ENCODE measurements around the gene DNAJB12.
A peak's percentile ranks its signal among the peaks of the same experiment; 100 is the strongest.

DNAJB12 gene

GRCh38 chr10:72295330-72295910 lies 59.3 kb downstream of the DNAJB12 start:
- Histone ChIP-seq H3K4me2 (ENCODE audit: low read length) (no peak overlapping the region), H2AFZ (no peak overlapping the region), H3K79me2 (no peaks in the 10 kb centered on the region), H3K36me3 (ENCODE audit: control insufficient read depth, insufficient read depth, low read length) (no peaks in the 10 kb centered on the region), H3K27me3 (ENCODE audit: control insufficient read depth, insufficient read depth, low read length) (no peaks in the 10 kb centered on the region), H3K27ac (no peak overlapping the region), H3K9me3 (ENCODE audit: control insufficient read depth, low read length) (no peaks in the 10 kb centered on the region), H3K9ac (no peak overlapping the region), H3K4me1 (peaks cover 7% of the 10 kb centered on the region), H3K4me3 (ENCODE audit: low read depth, low read length) (no peak overlapping the region)
- no peak for TF ChIP-seq CTCF (IDR thresholded peaks at IDR 0.05)

- H3K27ac ChIP-seq = no peak overlapping the region
- H3K79me2 ChIP-seq = no peaks in the 10 kb centered on the region
- H3K9me3 ChIP-seq (ENCODE audit: control insufficient read depth, low read length) = no peaks in the 10 kb centered on the region
- no peak overlapping the region for H2AFZ ChIP-seq
- no peaks in the 10 kb centered on the region for H3K4me1 ChIP-seq
- H3K4me3 ChIP-seq (ENCODE audit: low read depth, low read length) = no peak overlapping the region
- TF ChIP-seq CTCF (IDR thresholded peaks at IDR 0.05) = no peak
- H3K9ac ChIP-seq = no peak overlapping the region
- no peak overlapping the region for H3K4me2 ChIP-seq (ENCODE audit: low read length)
- no peaks in the 10 kb centered on the region for H3K36me3 ChIP-seq (ENCODE audit: control insufficient read depth, insufficient read depth, low read length)
- no peaks in the 10 kb centered on the region for H3K27me3 ChIP-seq (ENCODE audit: control insufficient read depth, insufficient read depth, low read length)
Observed at GRCh38 chr10:72292223-72292691, 62.5 kb downstream of the DNAJB12 start.

- H3K36me3 ChIP-seq (ENCODE audit: control insufficient read depth, insufficient read depth, low read length) = no peaks in the 10 kb centered on the region
- H3K4me1 ChIP-seq = peaks cover 4% of the 10 kb centered on the region
- H3K4me3 ChIP-seq (ENCODE audit: low read depth, low read length) = no peak overlapping the region
Observed at GRCh38 chr10:72291019-72291532, 63.6 kb downstream of the DNAJB12 start.

GRCh38 chr10:72285972-72286521 lies 68.7 kb downstream of the DNAJB12 start:
- no peak for TF ChIP-seq CTCF (IDR thresholded peaks at IDR 0.05)
- peaks cover 4% of the 10 kb centered on the region for H3K4me1 ChIP-seq
- H3K36me3 ChIP-seq (ENCODE audit: control insufficient read depth, insufficient read depth, low read length) = no peaks in the 10 kb centered on the region
- no peaks in the 10 kb centered on the region for H3K27me3 ChIP-seq (ENCODE audit: control insufficient read depth, insufficient read depth, low read length)
- no peak overlapping the region for H3K9ac ChIP-seq
- no peak overlapping the region for H3K27ac ChIP-seq
- H2AFZ ChIP-seq = peak overlapping the region; percentile 57
- no peaks in the 10 kb centered on the region for H3K9me3 ChIP-seq (ENCODE audit: control insufficient read depth, low read length)
- H3K4me2 ChIP-seq (ENCODE audit: low read length) = peak overlapping the region; percentile 31
- peak overlapping the region; percentile 5 for H3K4me3 ChIP-seq (ENCODE audit: low read depth, low read length)
- H3K79me2 ChIP-seq = no peaks in the 10 kb centered on the region

More at GRCh38 chr10:72291019-72291532, 63.6 kb downstream of the DNAJB12 start:
- Histone ChIP-seq H3K4me2 (ENCODE audit: low read length) (no peak overlapping the region), H3K79me2 (no peaks in the 10 kb centered on the region), H3K9ac (no peak overlapping the region), H3K27me3 (ENCODE audit: control insufficient read depth, insufficient read depth, low read length) (no peaks in the 10 kb centered on the region), H3K9me3 (ENCODE audit: control insufficient read depth, low read length) (no peaks in the 10 kb centered on the region), H2AFZ (no peak overlapping the region), H3K27ac (no peak overlapping the region)
- no peak for TF ChIP-seq CTCF (IDR thresholded peaks at IDR 0.05)
